ENCODE measurements around the gene UNC13A.

UNC13A gene

GRCh38 chr19:17623224-17623935 lies 64.8 kb downstream of the UNC13A start:
- H3K36me3 ChIP-seq (ENCODE audit: insufficient read depth, low read length), result no peaks in the 10 kb centered on the region
- no peaks in the 10 kb centered on the region for H3K4me1 ChIP-seq (ENCODE audit: insufficient read depth, low read length)
- H3K9ac ChIP-seq (ENCODE audit: low read length), result no peak overlapping the region

DNA sequence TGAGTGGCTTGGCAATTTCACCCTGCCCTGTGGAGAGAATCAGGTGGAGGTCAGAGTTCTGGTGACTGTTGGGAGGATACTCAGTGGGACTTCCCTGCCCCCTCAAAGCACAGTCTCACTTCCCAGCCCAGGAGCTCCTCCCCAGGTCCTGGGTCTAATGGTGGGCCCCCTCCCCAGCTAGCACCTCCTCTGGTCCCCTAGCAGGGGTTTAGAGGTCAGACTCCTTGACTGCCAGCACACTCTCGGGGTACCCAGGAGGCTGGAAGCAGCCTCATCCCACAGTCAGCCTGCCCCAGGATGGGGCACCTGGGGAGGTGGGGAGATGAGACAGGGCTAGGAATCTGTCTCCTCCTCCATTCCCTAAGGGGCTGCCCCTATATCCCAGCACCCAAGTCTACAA lies 67.5 kb downstream of the UNC13A start:
- H3K9ac ChIP-seq (ENCODE audit: low read length), result no peak overlapping the region

More at GRCh38 chr19:17623224-17623935, 64.8 kb downstream of the UNC13A start:
- Histone ChIP-seq H3K27me3 (ENCODE audit: control insufficient read depth in 1 of 2, insufficient read depth in 2 of 2, low read length in 2 of 2) (peaks cover 0 to 5% of the 10 kb centered on the region in 2 donors), H3K27ac (ENCODE audit: low read depth, low read length) (no peak overlapping the region), H3K9me3 (ENCODE audit: low read length) (no peaks in the 10 kb centered on the region), H3K4me3 (ENCODE audit: low read depth in 1 of 2, low read length in 2 of 2) (no peak overlapping the region)

DNA sequence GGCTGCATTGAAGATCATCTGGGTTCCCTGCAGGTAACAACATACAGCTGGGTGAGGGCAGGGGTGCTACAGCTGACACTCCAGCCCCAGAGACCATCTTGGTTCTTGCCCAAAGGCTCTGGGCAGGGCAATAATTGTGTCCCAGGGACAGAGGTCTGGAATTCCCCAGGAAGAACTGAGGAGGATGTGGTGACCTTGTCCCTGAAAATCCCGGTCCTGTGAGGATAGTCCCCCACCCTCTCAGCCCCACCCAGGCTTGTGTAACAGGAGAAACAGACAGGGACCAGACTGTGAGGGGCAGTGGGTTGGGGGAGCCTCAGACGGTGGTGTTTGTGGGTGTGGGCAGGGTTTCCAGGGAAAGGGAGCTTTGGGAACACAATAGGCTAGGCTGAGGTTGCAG lies 69.2 kb downstream of the UNC13A start:
- no peak overlapping the region for H3K9ac ChIP-seq (ENCODE audit: low read length)
- no peaks in the 10 kb centered on the region for H3K9me3 ChIP-seq (ENCODE audit: low read length)
- H3K36me3 ChIP-seq (ENCODE audit: insufficient read depth, low read length), result no peaks in the 10 kb centered on the region
- H3K4me1 ChIP-seq (ENCODE audit: insufficient read depth, low read length), result no peaks in the 10 kb centered on the region
- no peak overlapping the region for H3K4me3 ChIP-seq (ENCODE audit: low read depth in 1 of 2, low read length in 2 of 2)
- peaks cover 7 to 23% of the 10 kb centered on the region in 2 donors for H3K27me3 ChIP-seq (ENCODE audit: control insufficient read depth in 1 of 2, insufficient read depth in 2 of 2, low read length in 2 of 2)
- H3K27ac ChIP-seq (ENCODE audit: low read depth, low read length), result no peak overlapping the region

More for the DNA sequence above, 67.5 kb downstream of the UNC13A start:
- Histone ChIP-seq H3K9me3 (ENCODE audit: low read length) (no peaks in the 10 kb centered on the region), H3K4me3 (ENCODE audit: low read depth in 1 of 2, low read length in 2 of 2) (no peak overlapping the region), H3K36me3 (ENCODE audit: insufficient read depth, low read length) (no peaks in the 10 kb centered on the region), H3K27me3 (ENCODE audit: control insufficient read depth in 1 of 2, insufficient read depth in 2 of 2, low read length in 2 of 2) (peaks cover 7 to 23% of the 10 kb centered on the region in 2 donors), H3K4me1 (ENCODE audit: insufficient read depth, low read length) (no peaks in the 10 kb centered on the region), H3K27ac (ENCODE audit: low read depth, low read length) (no peak overlapping the region)

DNA sequence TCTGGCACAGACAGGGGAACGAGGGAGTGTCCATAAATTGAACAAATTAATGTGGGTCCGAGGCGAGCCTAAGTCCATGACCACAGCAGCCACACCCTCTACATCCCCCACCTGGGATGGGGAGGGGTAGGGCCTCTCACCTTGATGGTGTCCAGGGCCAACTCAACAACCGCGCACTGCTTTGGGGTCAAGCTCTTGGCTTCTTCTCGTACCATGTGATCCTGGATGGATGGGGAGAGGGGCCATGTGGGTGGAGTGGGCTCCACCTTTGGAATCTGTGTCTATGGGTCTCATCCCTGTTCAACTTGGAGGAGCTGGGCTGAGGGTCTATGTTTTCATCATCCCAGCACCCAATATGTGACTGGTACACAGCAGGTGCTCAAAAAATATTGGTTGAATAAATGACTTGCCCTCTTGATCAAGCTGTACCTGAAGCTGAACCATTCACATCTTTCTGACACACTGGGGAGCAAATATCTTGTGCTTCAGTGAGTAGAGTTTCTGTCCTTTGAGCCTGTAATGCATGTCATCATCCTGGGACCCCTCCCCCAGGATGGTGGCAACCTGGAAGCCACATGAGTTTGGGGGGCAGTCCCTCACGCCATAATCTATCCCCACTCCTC lies 69.8 kb downstream of the UNC13A start:
- no peak overlapping the region for H3K4me3 ChIP-seq (ENCODE audit: low read depth in 1 of 2, low read length in 2 of 2)
- H3K4me1 ChIP-seq (ENCODE audit: insufficient read depth, low read length), result no peaks in the 10 kb centered on the region
- peaks cover 7 to 23% of the 10 kb centered on the region in 2 donors for H3K27me3 ChIP-seq (ENCODE audit: control insufficient read depth in 1 of 2, insufficient read depth in 2 of 2, low read length in 2 of 2)
- no peak overlapping the region for H3K9ac ChIP-seq (ENCODE audit: low read length)
- H3K9me3 ChIP-seq (ENCODE audit: low read length), result no peaks in the 10 kb centered on the region
- H3K27ac ChIP-seq (ENCODE audit: low read depth, low read length), result no peak overlapping the region
- no peaks in the 10 kb centered on the region for H3K36me3 ChIP-seq (ENCODE audit: insufficient read depth, low read length)

- Histone ChIP-seq H3K4me1 (ENCODE audit: insufficient read depth, low read length) (no peaks in the 10 kb centered on the region), H3K9ac (ENCODE audit: low read length) (no peak overlapping the region), H3K36me3 (ENCODE audit: insufficient read depth, low read length) (no peaks in the 10 kb centered on the region), H3K27ac (ENCODE audit: low read depth, low read length) (no peak overlapping the region), H3K9me3 (ENCODE audit: low read length) (no peaks in the 10 kb centered on the region), H3K4me3 (ENCODE audit: low read depth in 1 of 2, low read length in 2 of 2) (no peak overlapping the region), H3K27me3 (ENCODE audit: control insufficient read depth in 1 of 2, insufficient read depth in 2 of 2, low read length in 2 of 2) (peaks cover 7 to 23% of the 10 kb centered on the region in 2 donors)
Measured at GRCh38 chr19:17617807-17618192, 70.4 kb downstream of the UNC13A start.

DNA sequence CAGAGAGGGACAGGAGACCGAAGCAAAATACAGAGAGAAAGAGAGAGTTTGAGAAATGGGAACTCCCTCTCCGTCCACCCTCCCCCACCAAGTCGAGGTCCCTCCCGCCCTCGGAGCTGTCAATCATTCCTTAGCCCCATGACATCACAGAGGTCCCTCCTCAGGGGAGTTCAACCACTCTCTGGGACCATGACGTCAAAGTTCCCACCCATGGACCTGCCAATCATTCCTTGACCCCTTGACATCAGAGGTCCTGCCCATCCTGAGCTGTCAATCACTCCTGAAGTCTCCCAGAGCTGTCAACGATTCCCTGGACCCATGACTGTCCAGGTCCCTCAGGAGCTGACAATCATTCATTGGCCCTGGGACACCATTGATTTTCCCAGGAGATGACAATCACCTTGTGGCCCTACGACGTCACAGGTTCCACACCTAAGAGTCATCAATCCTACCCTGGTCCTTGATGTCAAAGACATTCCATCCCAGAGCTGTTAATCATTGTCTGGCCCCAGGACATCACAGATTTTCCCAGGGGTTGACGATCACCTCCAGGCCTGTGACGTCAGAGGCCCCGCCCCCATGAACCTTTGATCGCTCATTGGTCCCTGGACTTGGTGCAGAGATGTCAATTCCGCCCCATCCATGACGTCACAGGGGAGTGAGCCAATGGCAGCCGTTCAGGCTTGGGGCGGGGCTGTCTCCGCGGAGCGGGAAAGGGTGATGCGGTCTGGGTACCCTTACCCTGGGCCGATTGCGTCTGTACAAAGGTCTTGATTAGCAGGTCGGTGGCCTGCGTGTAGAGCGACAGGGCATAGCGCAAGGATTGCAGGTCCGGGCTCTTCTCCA lies 71.0 kb downstream of the UNC13A start:
- Histone ChIP-seq H3K4me1 (ENCODE audit: insufficient read depth, low read length) (no peaks in the 10 kb centered on the region), H3K4me3 (ENCODE audit: low read depth in 1 of 2, low read length in 2 of 2) (no peak overlapping the region), H3K36me3 (ENCODE audit: insufficient read depth, low read length) (no peaks in the 10 kb centered on the region), H3K9me3 (ENCODE audit: low read length) (no peaks in the 10 kb centered on the region), H3K27me3 (ENCODE audit: control insufficient read depth in 1 of 2, insufficient read depth in 2 of 2, low read length in 2 of 2) (peaks cover 7 to 23% of the 10 kb centered on the region in 2 donors), H3K27ac (ENCODE audit: low read depth, low read length) (no peak overlapping the region), H3K9ac (ENCODE audit: low read length) (no peak overlapping the region)

DNA sequence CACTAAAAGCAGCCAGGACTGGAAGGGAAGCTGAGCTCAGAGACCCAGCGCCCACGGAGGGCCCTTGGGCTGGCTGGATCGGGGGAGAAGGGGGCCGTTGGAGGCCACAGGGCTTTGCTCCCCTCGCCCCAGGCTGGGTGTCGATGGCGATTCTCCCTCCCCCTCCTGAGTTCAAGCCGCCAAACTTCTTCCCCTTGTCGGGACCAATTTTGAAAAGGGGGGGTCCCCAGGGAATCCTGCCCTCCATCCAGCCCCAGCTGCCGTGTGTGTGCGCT lies 71.5 kb downstream of the UNC13A start:
- Histone ChIP-seq H3K27me3 (ENCODE audit: control insufficient read depth in 1 of 2, insufficient read depth in 2 of 2, low read length in 2 of 2) (peaks cover 7 to 23% of the 10 kb centered on the region in 2 donors), H3K4me1 (ENCODE audit: insufficient read depth, low read length) (no peaks in the 10 kb centered on the region), H3K36me3 (ENCODE audit: insufficient read depth, low read length) (no peaks in the 10 kb centered on the region), H3K4me3 (ENCODE audit: low read depth in 1 of 2, low read length in 2 of 2) (no peak overlapping the region), H3K27ac (ENCODE audit: low read depth, low read length) (no peak overlapping the region), H3K9ac (ENCODE audit: low read length) (no peak overlapping the region), H3K9me3 (ENCODE audit: low read length) (no peaks in the 10 kb centered on the region)

DNA sequence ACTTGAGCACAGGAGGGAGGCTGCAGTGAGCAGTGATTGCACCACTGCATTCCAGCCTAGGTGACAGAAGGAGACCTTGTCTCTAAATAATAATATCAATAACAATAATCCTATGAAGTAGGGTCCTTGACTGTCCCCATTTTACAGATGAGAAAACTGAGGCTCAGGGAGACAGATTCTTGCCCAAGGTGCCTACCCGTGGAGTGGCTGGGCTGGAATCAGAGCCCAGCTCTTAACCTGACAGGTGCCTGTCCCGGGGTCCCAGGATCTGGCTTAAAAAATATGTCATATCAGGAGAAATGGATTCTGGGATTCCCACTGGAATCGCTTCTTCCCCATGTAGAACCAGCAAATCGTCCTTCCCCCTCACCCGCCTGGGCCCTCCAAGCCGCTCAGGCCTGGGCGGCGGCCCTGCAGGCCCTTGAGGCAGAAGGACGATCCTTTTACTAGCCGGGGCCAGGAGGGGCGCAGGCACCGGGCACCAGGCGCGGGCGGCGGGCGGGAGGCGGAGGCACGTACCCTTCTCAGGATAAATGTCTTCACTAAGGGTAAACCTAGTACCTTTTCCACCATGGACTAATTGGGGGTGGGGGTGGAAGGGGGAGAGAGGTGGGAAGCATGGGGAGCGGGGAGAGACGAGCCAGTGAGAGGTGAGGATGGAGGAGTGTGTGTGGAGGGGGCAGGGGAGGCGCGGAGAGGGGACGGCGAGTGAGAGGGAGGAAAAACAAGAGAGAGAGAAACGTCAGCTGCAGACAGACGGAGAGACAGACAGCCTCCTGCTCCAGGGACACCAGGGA lies 72.1 kb downstream of the UNC13A start:
- no peak overlapping the region for H3K27ac ChIP-seq (ENCODE audit: low read depth, low read length)
- H3K4me3 ChIP-seq (ENCODE audit: low read depth in 1 of 2, low read length in 2 of 2), result no peak overlapping the region
- H3K27me3 ChIP-seq (ENCODE audit: control insufficient read depth in 1 of 2, insufficient read depth in 2 of 2, low read length in 2 of 2), result peaks cover 7 to 23% of the 10 kb centered on the region in 2 donors

DNA sequence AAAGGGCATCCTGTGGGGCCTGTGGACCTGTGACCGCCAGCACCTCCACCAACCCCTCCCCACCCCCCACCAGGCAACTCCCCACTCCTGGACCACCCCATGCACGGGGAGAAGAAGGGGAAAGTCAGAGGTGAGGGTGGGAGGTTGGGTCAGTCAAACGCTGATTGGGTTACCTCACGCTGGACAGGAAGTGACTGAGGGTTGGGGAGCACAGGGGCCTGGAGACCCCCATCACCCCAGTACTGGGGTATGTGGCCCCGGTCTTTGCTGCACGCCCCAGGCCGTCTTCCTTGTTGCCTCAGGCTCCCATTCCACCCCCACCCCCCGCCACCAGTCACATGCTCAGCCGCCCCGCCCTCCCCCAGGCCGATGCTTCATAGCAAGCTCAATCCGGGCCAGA lies 73.7 kb downstream of the UNC13A start:
- H3K36me3 ChIP-seq (ENCODE audit: insufficient read depth, low read length), result no peaks in the 10 kb centered on the region
- no peak overlapping the region for H3K27ac ChIP-seq (ENCODE audit: low read depth, low read length)
- peaks cover 7 to 23% of the 10 kb centered on the region in 2 donors for H3K27me3 ChIP-seq (ENCODE audit: control insufficient read depth in 1 of 2, insufficient read depth in 2 of 2, low read length in 2 of 2)
- H3K4me3 ChIP-seq (ENCODE audit: low read depth in 1 of 2, low read length in 2 of 2), result no peak overlapping the region
- H3K4me1 ChIP-seq (ENCODE audit: insufficient read depth, low read length), result no peaks in the 10 kb centered on the region
- H3K9me3 ChIP-seq (ENCODE audit: low read length), result no peaks in the 10 kb centered on the region
- no peak overlapping the region for H3K9ac ChIP-seq (ENCODE audit: low read length)

More for the DNA sequence above, 72.1 kb downstream of the UNC13A start:
- no peaks in the 10 kb centered on the region for H3K36me3 ChIP-seq (ENCODE audit: insufficient read depth, low read length)
- H3K9me3 ChIP-seq (ENCODE audit: low read length), result no peaks in the 10 kb centered on the region
- H3K9ac ChIP-seq (ENCODE audit: low read length), result no peak overlapping the region
- H3K4me1 ChIP-seq (ENCODE audit: insufficient read depth, low read length), result no peaks in the 10 kb centered on the region

- peaks cover 2 to 12% of the 10 kb centered on the region in 2 donors for H3K27me3 ChIP-seq (ENCODE audit: control insufficient read depth in 1 of 2, insufficient read depth in 2 of 2, low read length in 2 of 2)
- no peaks in the 10 kb centered on the region for H3K9me3 ChIP-seq (ENCODE audit: low read length)
Measured at GRCh38 chr19:17611462-17612244, 76.5 kb downstream of the UNC13A start.

More at GRCh38 chr19:17611462-17612244, 76.5 kb downstream of the UNC13A start:
- Histone ChIP-seq H3K36me3 (ENCODE audit: insufficient read depth, low read length) (no peaks in the 10 kb centered on the region), H3K4me3 (ENCODE audit: low read depth in 1 of 2, low read length in 2 of 2) (no peak overlapping the region), H3K4me1 (ENCODE audit: insufficient read depth, low read length) (no peaks in the 10 kb centered on the region), H3K9ac (ENCODE audit: low read length) (no peak overlapping the region), H3K27ac (ENCODE audit: low read depth, low read length) (no peak overlapping the region)
